Upper lobe of right lung (tissue), 1 donor: ENCODE measurements around the gene PROSER3. TPM values are rescaled to one million over a fixed set of nuclear protein-coding genes. Genes with fewer than 3 reads are reported as not detected.

ENCODE experiments used
- ATAC-seq: fragments of 200-7000 bp; cut with Tn5 transposase; one replicate; pipeline ENCODE4 v1.9.1; 2020; ENCODE audit warnings: mild to moderate bottlenecking, moderate library complexity
- DNase-seq: peaks from one replicate; pipeline ENCODE4 v3.0.0-alpha.2; 2020
- H3K27ac ChIP-seq: fragments of 200-600 bp; one replicate; pipeline ENCODE4 v1.8.0; 2022
- H3K27me3 ChIP-seq: fragments of 200-600 bp; one replicate; pipeline ENCODE4 v1.8.0; 2022; ENCODE audit warnings: mild to moderate bottlenecking
- H3K36me3 ChIP-seq: fragments of 200-600 bp; one replicate; pipeline ENCODE4 v1.8.0; 2022
- H3K4me1 ChIP-seq: fragments of 200-600 bp; one replicate; pipeline ENCODE4 v1.8.0; 2022
- H3K4me3 ChIP-seq: fragments of 200-600 bp; one replicate; pipeline ENCODE4 v1.8.0; 2022; ENCODE audit warnings: mild to moderate bottlenecking
- H3K9me3 ChIP-seq: fragments of 200-600 bp; one replicate; pipeline ENCODE4 v1.8.0; 2022
- intact Hi-C: fragments of 100-400 bp; cut with DNase I; formaldehyde crosslinking; loops from one replicate; pipeline ENCODE4 v1.11.0; 2022
- total RNA-seq: library from RNA; stranded (reverse); fragmentation: NEBNext Ultra II Directional; extraction: Animal tissue kit (Norgen Biotek cat#: 25700); gene quantifications from one replicate; pipeline ENCODE4 v1.2.1, GENCODE V29; 2021
- TF ChIP-seq, protein P1 (sequence below): fragments of 200-600 bp; IDR thresholded peaks from one replicate; pipeline ENCODE4 v1.8.0; 2022; ENCODE audit warnings: antibody characterized with exemption
- donor health status: DM: no; HTN: yes; CAD: no; lungs with severe emphysema.

PROSER3 gene
- total RNA-seq, 1 donor from 2014 or later = 18.2 TPM

DNA sequence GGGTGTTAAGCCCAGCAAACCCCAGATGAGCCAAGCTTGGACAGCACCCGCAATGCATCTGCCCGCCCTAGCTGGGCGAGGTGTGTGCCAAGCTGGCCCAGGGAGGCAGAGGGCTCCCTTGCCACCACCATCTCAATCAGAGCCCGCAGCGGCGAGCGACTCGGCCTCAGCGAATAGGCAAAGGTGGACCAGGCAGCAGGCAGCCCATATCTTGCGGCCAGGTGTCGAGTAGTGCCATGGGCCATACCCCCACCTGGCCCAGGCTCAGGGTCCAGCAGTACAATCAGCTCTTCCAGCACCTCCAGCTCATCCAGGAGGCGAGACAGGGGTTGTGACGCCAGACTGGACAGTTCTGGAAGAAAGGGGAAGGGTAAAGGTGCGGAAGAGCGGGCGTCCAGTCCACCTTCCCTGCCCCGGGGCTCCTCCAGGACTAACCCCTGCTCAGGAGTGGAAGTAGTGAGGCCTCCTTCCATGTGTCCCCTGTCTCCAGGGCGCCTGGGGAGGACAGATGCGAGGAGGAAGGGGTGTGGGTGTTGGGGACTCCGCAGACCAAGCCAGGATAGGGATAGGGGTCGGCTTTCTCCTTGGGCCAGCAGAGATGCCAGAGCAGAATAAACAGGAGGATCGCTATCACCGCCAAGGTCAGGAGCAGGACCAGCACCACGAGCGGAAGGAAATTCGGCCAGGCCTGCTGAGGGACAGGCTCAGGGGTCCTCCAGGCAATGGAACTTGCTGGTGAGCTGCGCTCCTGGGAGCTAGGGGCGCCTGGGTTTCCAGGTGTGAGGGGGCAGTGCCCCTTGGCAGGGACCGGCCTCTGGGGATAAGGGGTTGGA, 18.5 kb upstream of the PROSER3 start:
- intact Hi-C loops = no loop called here
- TF ChIP-seq, protein P1, sequence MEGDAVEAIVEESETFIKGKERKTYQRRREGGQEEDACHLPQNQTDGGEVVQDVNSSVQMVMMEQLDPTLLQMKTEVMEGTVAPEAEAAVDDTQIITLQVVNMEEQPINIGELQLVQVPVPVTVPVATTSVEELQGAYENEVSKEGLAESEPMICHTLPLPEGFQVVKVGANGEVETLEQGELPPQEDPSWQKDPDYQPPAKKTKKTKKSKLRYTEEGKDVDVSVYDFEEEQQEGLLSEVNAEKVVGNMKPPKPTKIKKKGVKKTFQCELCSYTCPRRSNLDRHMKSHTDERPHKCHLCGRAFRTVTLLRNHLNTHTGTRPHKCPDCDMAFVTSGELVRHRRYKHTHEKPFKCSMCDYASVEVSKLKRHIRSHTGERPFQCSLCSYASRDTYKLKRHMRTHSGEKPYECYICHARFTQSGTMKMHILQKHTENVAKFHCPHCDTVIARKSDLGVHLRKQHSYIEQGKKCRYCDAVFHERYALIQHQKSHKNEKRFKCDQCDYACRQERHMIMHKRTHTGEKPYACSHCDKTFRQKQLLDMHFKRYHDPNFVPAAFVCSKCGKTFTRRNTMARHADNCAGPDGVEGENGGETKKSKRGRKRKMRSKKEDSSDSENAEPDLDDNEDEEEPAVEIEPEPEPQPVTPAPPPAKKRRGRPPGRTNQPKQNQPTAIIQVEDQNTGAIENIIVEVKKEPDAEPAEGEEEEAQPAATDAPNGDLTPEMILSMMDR = no peak
- Histone ChIP-seq H3K4me1 (peaks cover 23% of the 10 kb centered on the region), H3K27ac (peak overlapping the region; percentile 88), H3K4me3 (peak overlapping the region; percentile 65), H3K36me3 (peaks cover 38% of the 10 kb centered on the region), H3K9me3 (no peaks in the 10 kb centered on the region), H3K27me3 (no peaks in the 10 kb centered on the region)
- no peak for ATAC-seq
- DNase-seq = no peak

DNA sequence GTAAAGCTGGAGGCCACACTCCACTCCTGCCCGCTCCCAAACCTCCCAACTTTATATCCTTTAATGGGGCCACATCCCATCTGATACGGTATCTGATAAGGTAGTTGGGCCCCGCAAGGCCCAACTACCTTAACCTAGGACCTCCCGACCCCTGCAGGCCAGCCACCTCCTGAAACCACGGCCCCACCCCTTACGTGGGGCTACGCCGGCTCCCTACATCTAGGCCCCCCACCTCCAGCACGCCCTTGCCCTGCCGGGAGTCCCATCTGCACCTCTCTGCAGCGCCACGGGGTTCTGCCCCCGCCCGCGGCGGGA, 17.9 kb upstream of the PROSER3 start:
- no peak for DNase-seq
- peak overlapping the region; percentile 65 for H3K4me3 ChIP-seq
- ATAC-seq = no peak
- peaks cover 34% of the 10 kb centered on the region for H3K36me3 ChIP-seq
- TF ChIP-seq, protein P1 = no peak
- peak overlapping the region; percentile 88 for H3K27ac ChIP-seq
- H3K9me3 ChIP-seq = no peaks in the 10 kb centered on the region
- H3K4me1 ChIP-seq = peaks cover 24% of the 10 kb centered on the region
- H3K27me3 ChIP-seq = no peaks in the 10 kb centered on the region
- intact Hi-C loops = no loop called here

DNA sequence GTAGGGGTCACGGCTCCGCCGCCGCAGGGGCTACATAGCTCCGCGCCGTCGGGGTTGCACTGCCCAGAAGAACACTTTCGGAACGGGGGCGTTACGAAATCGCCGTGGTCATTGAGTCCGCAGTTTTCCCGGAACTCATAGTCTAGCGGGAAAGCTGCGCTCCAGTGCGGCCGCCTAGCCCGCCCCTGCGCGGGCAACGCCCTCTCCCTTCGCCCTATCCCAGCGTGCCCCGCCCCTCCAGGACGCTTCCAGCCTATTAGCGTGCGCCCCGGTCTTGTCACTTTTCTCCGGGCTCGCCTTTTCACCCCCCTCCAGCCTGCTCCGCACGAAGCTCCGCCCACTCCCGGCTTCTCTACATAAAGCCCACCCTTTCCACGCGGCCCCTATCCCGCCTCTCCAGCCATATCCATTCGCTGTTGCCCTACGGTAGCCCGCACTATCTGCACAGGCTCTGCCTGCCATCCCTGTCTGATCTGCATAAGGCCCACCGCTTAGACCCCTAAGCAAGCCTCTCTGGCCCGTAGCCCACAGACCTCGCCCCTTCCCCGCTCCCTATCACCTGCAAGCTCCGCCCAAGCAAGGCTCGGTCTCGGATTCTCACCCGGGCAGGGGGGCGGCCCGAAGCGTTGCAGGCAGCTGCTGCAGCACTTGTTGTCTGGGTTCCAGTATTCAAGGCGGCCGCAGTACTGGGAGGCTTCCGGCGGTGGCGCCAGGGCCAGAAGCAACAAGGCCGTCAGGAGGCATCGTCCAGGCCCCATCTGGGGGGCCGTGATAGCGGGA, 17.4 kb upstream of the PROSER3 start:
- peak overlapping the region; percentile 88 for H3K27ac ChIP-seq
- TF ChIP-seq, protein P1 = peak; percentile 24
- H3K36me3 ChIP-seq = peaks cover 34% of the 10 kb centered on the region
- H3K27me3 ChIP-seq = no peaks in the 10 kb centered on the region
- DNase-seq (peak; percentile 99), ATAC-seq (peak; percentile 88)
- H3K4me3 ChIP-seq = peak overlapping the region; percentile 65
- intact Hi-C loops = no loop called here
- H3K9me3 ChIP-seq = no peaks in the 10 kb centered on the region
- H3K4me1 ChIP-seq = peaks cover 24% of the 10 kb centered on the region

DNA sequence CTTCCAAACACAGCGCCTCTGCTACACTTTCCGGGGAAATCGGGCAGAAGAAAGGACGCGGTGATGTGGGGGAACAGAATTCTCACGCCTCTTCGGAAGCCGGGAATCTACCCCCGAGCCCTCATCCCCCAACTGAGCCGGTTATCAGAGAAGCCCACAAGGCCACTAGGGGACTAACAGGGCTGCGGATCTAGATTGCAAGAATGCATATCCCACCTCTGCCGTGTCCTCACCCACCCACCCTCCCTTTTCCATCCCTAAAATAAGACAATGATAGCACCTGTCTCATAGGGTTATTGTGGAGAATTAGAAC, 16.8 kb upstream of the PROSER3 start:
- DNase-seq (no peak), ATAC-seq (no peak)
- H3K9me3 ChIP-seq = no peaks in the 10 kb centered on the region
- peaks cover 32% of the 10 kb centered on the region for H3K36me3 ChIP-seq
- H3K4me1 ChIP-seq = peaks cover 28% of the 10 kb centered on the region
- H3K27me3 ChIP-seq = no peaks in the 10 kb centered on the region
- intact Hi-C loops = no loop called here
- TF ChIP-seq, protein P1 = no peak
- peak overlapping the region; percentile 65 for H3K4me3 ChIP-seq
- H3K27ac ChIP-seq = peak overlapping the region; percentile 83

DNA sequence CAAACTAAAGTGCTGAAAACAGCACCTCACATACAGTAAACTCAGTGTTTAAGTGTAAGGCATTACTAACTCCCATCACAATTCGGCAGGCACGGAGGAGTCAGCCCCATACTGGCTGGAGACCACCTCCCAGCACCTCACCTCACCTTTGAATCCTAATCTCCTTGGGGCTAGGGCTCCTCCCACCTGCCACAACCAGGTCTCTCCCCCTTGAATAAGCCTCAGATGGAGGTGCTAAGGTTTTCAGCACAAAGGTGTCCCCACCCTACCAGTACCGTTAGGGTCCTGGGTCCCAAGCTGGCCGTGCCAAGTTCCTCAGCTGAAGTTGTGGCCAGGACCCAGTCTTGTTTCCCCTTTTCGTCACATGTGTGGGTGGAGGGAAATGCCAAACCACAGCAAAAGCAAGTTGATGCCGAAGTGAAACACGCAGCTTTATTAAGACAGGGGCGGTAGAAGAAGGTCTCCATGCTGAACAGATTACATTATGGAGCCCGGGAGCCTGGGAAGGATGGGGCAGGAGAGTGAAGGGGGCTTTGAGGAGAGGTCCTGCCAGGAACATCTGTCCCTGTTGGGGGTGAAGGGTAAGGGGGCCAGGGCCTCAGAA, 15.8 kb upstream of the PROSER3 start, which contains the start of gene IGFLR1:
Gene IGFLR1, minus strand, starts transcription at position 332 of the 604 bp plus-strand sequence. CDS start 1,272 bp downstream, outside the sequence.
- peaks cover 22% of the 10 kb centered on the region for H3K36me3 ChIP-seq
- no peaks in the 10 kb centered on the region for H3K9me3 ChIP-seq
- H3K4me1 ChIP-seq = peaks cover 33% of the 10 kb centered on the region
- ATAC-seq (no peak), DNase-seq (no peak)
- H3K27me3 ChIP-seq = no peaks in the 10 kb centered on the region
- intact Hi-C loops = no loop called here
- peak within 1 kb of the TSS; percentile 65 for H3K4me3 ChIP-seq
- peak within 1 kb of the TSS; percentile 83 for H3K27ac ChIP-seq
- TF ChIP-seq, protein P1 = no peak
